Testis (tissue), 2 donors: Measurements from ENCODE around the gene ETFA.

Source experiments
- POLR2A ChIP-seq: fragments of 450-650 bp; IDR thresholded peaks from one replicate; pipeline ENCODE4 v1.6.1; 2017; ENCODE audit warnings: antibody characterized with exemption, mild to moderate bottlenecking, moderate library complexity
- TF ChIP-seq, protein P1 (sequence below), 3 experiments: fragments of 450-650 bp in 2 of 3; fragments of 200-600 bp in 1 of 3; sonication (generic) in 1 of 3; IDR thresholded peaks; one replicate each; pipeline ENCODE4 v1.5.1; 2016 to 2019; ENCODE audit warnings: antibody characterized with exemption in 3 of 3, mild to moderate bottlenecking in 2 of 3, moderate library complexity in 1 of 3

DNA sequence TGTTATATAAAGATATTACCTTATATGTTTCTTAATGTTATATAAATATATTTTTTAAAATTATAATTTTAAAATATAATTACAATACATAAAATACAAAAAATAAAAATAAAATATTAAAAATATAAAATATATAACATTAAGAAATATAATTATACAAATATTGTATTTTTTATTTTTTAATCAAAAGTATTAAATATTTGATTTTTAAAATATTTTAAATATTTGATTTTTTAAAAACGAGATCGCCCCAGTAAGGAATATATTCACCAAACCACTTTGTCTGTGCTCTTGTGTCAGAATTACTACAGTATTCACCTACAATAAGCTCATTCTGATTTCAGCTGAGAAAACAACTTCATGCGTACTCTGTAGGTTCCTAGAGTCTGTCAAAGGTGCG is 89.1 kb downstream of the ETFA start:
- TF ChIP-seq, protein P1, sequence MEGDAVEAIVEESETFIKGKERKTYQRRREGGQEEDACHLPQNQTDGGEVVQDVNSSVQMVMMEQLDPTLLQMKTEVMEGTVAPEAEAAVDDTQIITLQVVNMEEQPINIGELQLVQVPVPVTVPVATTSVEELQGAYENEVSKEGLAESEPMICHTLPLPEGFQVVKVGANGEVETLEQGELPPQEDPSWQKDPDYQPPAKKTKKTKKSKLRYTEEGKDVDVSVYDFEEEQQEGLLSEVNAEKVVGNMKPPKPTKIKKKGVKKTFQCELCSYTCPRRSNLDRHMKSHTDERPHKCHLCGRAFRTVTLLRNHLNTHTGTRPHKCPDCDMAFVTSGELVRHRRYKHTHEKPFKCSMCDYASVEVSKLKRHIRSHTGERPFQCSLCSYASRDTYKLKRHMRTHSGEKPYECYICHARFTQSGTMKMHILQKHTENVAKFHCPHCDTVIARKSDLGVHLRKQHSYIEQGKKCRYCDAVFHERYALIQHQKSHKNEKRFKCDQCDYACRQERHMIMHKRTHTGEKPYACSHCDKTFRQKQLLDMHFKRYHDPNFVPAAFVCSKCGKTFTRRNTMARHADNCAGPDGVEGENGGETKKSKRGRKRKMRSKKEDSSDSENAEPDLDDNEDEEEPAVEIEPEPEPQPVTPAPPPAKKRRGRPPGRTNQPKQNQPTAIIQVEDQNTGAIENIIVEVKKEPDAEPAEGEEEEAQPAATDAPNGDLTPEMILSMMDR (IDR thresholded peaks at IDR 0.05) = no peak
- TF ChIP-seq POLR2A = no peak
